Choroid plexus epithelial cell (primary cell): Measurements from ENCODE around the gene MC1R.

ENCODE experiments used
- DNase-seq: peaks from one replicate; pipeline ENCODE4 v3.0.0-alpha.2; 2010; ENCODE audit warnings: low read depth
- H3K4me3 ChIP-seq: 2 replicates; pipeline ENCODE4 v1.5.1; 2011; ENCODE audit warnings: low read depth, mild to moderate bottlenecking, control low read depth, low read length, moderate library complexity
- CTCF ChIP-seq: conservative IDR thresholded peaks from 2 replicates; pipeline ENCODE4 v1.5.1; 2011; ENCODE audit warnings: low read depth, mild to moderate bottlenecking, control low read depth, inconsistent platforms, low read length, moderate library complexity

MC1R gene

DNA sequence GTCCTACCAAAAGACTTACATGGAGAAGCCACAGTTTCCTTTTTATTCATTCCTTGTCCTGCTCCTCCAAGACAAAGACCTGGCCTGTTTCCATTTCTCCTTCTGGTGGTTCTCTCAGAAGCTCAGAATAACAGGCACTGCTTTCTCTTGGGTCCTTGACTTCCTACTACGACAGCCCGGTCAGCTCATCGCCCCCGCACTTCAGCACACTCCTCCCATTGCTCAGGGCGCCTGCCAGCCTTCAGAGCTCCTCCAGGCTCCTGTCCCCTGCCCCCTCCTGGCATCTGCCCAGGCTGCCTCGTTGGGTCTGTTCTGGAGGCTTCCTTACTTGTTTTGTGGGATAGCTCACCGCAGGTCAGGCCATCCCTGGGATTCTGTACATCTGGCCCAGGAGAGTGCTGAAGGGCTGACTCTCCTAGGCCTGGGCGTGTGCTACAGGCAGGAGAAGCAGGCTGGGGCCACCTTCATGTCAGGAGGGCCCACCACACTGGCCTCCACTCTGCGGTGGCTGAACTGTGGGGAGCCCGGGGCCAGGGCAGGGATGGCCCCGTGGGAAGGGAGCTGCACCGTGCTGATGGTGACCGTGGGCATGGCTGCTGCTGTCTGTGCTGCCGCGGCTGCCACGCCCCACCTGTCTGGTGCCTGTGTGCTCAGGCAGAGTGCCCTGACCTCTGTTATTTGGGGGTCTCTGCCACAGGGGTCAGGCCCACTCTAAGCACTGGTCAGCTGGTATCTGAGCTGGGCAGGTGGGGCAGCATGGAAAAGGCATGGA, 27.6 kb upstream of the MC1R start:
- no peak for DNase-seq
- TF ChIP-seq CTCF, result no peak

DNA sequence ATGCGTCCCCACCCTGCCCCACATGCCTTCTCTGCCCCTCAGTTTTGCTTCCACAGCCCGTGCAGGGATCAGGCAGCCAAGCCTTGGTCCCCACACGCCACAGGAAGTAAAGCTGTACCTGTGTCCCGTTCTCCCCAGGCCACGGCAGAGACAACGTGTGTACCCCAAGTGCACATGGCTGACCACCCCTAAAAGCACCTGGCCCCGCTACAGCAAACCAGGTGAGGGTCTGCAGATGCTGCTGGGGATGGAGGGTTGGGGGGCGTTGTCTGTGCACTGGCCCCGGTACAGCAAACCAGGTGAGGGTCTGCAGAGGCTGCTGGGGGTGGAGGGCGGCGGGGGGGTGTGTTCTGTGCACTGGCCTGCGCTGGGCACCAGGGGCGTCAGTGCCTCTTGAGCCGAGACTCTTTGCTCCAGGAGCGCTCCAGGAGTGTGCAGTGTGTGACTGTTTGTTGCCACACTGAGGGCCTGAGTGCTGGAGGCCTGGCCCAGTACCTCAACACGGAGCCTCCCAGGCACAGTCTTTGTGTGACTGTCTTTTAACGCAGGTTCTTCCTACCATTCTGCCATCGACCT, 26.5 kb upstream of the MC1R start:
- DNase-seq, result no peak
- H3K4me3 ChIP-seq, result no peak overlapping the region
- TF ChIP-seq CTCF, result no peak

More for the DNA sequence above, 27.6 kb upstream of the MC1R start:
- no peak overlapping the region for H3K4me3 ChIP-seq

- no peak for TF ChIP-seq CTCF
- no peak for DNase-seq
- no peak overlapping the region for H3K4me3 ChIP-seq
Measured at GRCh38 chr16:89892635-89893034, 26.0 kb upstream of the MC1R start.

GRCh38 chr16:89893642-89894548, 24.8 kb upstream of the MC1R start:
- H3K4me3 ChIP-seq, result no peak overlapping the region
- no peak for TF ChIP-seq CTCF
- DNase-seq, result no peak

- no peak overlapping the region for H3K4me3 ChIP-seq
- DNase-seq, result no peak
- no peak for TF ChIP-seq CTCF
Measured at GRCh38 chr16:89895482-89896250, 23.0 kb upstream of the MC1R start.

- no peak overlapping the region for H3K4me3 ChIP-seq
- no peak for TF ChIP-seq CTCF
- no peak for DNase-seq
Measured at GRCh38 chr16:89897204-89897603, 21.5 kb upstream of the MC1R start.
